Gastroesophageal sphincter (tissue), 4 donors: ENCODE results near the gene ZNF121. TPM values are rescaled to one million over a fixed set of nuclear protein-coding genes. Genes with fewer than 3 reads are reported as not detected.
"Not testable (repeated sequence)": the region's sequence is repeated elsewhere in the genome, so short reads cannot be mapped to it uniquely, and the experiment has no call there.

Experiments
- ATAC-seq: fragments of 150-250 bp; one replicate; pipeline ENCODE4 v1.9.1; 2016; ENCODE audit warnings: mild to moderate bottlenecking, moderate library complexity
- H3K27ac ChIP-seq, 4 donors: fragments of 200-600 bp; sonication (generic) in 3 of 4; 1 replicate in 3 of 4; 2 replicates in 1 of 4; pipeline ENCODE4 v1.5.1; 2016 to 2019
- H3K27me3 ChIP-seq: fragments of 200-600 bp; sonication (generic); one replicate; pipeline ENCODE4 v1.5.1; 2019
- H3K36me3 ChIP-seq, 2 donors: fragments of 200-600 bp; sonication (generic); one replicate each; pipeline ENCODE4 v1.5.1; 2019; ENCODE audit warnings: control low read depth in 1 of 2
- H3K4me1 ChIP-seq, 3 donors: fragments of 200-600 bp; sonication (generic); 1 replicate in 2 of 3; 2 replicates in 1 of 3; pipeline ENCODE4 v1.5.1; 2016 to 2019; ENCODE audit warnings: control low read depth in 2 of 3
- H3K4me3 ChIP-seq, 2 donors: fragments of 200-600 bp; sonication (generic); one replicate each; pipeline ENCODE4 v1.5.1; 2019; ENCODE audit warnings: mild to moderate bottlenecking in 1 of 2, moderate library complexity in 1 of 2
- H3K9me3 ChIP-seq, 3 donors: fragments of 200-600 bp; sonication (generic); one replicate each; pipeline ENCODE4 v1.5.1; 2017 to 2019; ENCODE audit warnings: control low read depth in 2 of 3
- EP300 ChIP-seq: sonication (generic); formaldehyde crosslinking; IDR thresholded peaks from one replicate; pipeline ENCODE4 v1.6.1; 2017; ENCODE audit warnings: antibody characterized with exemption, mild to moderate bottlenecking
- POLR2A ChIP-seq, 2 donors: fragments of 450-650 bp; IDR thresholded peaks; one replicate each; pipeline ENCODE4 v1.6.1; 2017; ENCODE audit warnings: antibody characterized with exemption in 2 of 2, mild to moderate bottlenecking in 2 of 2, moderate library complexity in 1 of 2
- POLR2AphosphoS5 ChIP-seq: sonication (generic); formaldehyde crosslinking; IDR thresholded peaks from one replicate; pipeline ENCODE4 v1.6.1; 2017; ENCODE audit warnings: antibody characterized with exemption
- WGBS, 2 donors: methylation state at CpG; one replicate each; pipeline ENCODE4 v1.1.5; 2018; ENCODE audit warnings: low coverage in 1 of 2; 5-methylcytosine and 5-hydroxymethylcytosine counted together
- total RNA-seq, 4 donors: library from RNA; depleted of rRNA; stranded (reverse); fragments of >200 nt; gene quantifications; one replicate each; pipeline ENCODE4 v1.1.0, GENCODE V29; 2016
- TF ChIP-seq, protein P1 (sequence below), 4 experiments: fragments of 200-600 bp in 2 of 4; fragments of 450-650 bp in 2 of 4; sonication (generic) in 1 of 4; IDR thresholded peaks; one replicate each; pipeline ENCODE4 v1.5.1; 2017 to 2019; ENCODE audit warnings: antibody characterized with exemption in 4 of 4, mild to moderate bottlenecking in 2 of 4, moderate library complexity in 2 of 4

ZNF121 gene
- total RNA-seq, 4 donors from 2014 or later: 22.6 to 32.2 (median 28.1) TPM

DNA sequence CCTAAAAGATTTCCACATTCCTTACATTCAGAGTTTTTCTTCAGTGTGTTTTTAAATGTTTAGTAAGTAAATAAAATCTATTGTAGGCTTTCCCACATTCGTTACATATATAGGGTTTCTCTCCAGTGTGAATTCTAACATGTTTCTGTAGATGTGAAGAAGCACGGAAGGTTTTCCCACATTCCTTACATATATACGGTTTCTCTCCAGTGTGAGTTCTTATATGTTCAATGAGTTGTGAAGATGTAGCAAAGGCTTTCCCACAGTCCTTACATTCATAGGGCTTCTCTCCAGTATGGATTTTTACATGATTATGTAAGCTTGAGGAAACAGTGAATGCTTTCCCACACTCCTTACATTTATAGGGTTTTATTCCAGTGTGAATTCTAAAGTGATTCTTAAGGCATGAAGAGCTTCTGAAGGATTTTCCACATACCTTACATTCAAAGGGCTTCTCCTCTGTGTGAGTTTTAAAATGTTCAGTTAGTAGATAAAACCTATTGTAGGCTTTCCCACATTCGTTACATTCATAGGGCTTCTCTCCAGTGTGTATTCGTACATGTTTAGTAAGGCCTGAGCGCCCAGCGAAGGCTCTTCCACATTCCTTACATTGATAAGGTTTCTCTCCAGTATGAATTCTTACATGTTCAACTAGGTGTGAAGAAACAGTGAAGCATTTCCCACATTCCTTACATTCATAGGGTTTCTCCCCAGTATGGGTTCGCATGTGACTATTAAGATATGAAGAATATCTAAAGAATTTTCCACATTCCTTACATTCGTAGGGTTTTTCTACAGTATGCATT lies 18.2 kb downstream of the ZNF121 start:
- Histone ChIP-seq H3K4me1 (no peaks in the 10 kb centered on the region), H3K27ac (no peak overlapping the region), H3K4me3 (no peak overlapping the region), H3K9me3 (peaks cover 8 to 100% (median 10%) of the 10 kb centered on the region in 3 donors), H3K36me3 (peaks cover 31 to 97% of the 10 kb centered on the region in 2 donors), H3K27me3 (no peaks in the 10 kb centered on the region)
- TF ChIP-seq, protein P1, sequence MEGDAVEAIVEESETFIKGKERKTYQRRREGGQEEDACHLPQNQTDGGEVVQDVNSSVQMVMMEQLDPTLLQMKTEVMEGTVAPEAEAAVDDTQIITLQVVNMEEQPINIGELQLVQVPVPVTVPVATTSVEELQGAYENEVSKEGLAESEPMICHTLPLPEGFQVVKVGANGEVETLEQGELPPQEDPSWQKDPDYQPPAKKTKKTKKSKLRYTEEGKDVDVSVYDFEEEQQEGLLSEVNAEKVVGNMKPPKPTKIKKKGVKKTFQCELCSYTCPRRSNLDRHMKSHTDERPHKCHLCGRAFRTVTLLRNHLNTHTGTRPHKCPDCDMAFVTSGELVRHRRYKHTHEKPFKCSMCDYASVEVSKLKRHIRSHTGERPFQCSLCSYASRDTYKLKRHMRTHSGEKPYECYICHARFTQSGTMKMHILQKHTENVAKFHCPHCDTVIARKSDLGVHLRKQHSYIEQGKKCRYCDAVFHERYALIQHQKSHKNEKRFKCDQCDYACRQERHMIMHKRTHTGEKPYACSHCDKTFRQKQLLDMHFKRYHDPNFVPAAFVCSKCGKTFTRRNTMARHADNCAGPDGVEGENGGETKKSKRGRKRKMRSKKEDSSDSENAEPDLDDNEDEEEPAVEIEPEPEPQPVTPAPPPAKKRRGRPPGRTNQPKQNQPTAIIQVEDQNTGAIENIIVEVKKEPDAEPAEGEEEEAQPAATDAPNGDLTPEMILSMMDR (IDR thresholded peaks at IDR 0.05): no peak
- no peak for TF ChIP-seq POLR2A (IDR thresholded peaks at IDR 0.05)
- no peak for ATAC-seq
- 93 to 99% methylated on average over 8 to 9 of the region's 9 CpGs for WGBS, 2 donors

DNA sequence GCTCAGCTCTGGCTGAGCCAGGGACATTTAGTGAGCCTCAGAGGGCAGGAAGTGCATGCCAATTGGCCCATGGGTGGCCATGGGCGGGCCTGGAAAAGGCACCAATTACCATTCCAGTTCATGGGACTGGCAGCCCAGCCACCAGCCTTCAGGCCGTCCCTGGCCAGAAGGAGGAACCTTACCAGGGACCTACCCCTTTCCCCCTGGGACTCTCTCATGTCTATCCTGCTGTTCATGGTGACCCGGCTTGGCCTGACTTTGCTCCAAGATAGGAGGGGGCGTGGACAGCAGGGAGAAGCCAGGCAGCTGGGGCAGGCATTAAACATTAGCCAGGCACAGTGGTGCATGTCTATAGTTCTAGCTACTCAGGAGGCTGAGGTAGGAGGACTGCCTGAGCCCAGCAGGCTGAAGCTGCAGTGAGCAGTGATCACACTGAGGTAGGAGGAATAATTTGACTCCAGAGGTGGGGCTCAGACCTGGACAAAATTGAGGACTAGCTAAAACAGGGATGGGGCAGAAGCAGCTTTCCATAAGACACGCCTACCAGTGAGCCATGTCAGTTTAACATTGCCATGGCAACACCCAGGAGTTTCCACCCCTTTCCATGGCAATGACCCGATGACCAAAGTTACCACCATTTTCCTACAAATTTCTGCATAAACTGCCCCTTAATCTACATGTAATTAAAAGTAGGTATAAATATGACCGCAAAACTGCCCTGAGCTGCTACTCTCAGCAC lies 31.6 kb downstream of the ZNF121 start:
- no peaks in the 10 kb centered on the region for H3K4me1 ChIP-seq
- WGBS, 2 donors: no CpG with 5 or more reads among the region's 7 CpGs
- peaks cover 0 to 61% (median 0%) of the 10 kb centered on the region in 3 donors for H3K9me3 ChIP-seq
- H3K36me3 ChIP-seq: peaks cover 0 to 13% of the 10 kb centered on the region in 2 donors
- no peak for ATAC-seq
- H3K27me3 ChIP-seq: no peaks in the 10 kb centered on the region
- H3K27ac ChIP-seq: no peak overlapping the region
- TF ChIP-seq, protein P1 (IDR thresholded peaks at IDR 0.05): no peak
- H3K4me3 ChIP-seq: no peak overlapping the region

DNA sequence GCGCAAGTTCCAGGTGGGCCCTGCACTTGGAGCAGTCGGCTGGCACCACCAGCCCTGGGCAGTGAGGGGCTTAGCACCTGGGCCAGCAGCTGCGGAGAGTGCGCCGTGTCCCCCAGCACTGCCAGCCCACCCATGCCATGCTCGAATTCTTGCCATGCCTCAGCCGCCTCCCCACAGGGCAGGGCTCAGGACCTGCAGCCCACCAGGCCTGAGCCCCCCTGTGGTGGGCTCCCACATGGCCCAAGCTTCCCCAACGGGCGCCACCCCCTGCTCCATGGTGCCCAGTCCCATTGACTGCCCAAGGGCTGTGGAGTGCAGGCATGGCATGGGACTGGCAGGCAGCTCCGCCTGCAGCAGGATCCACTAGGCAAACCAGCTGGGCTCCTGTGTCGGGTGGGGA lies 36.4 kb downstream of the ZNF121 start:
- WGBS, 2 donors: no CpG with 5 or more reads among the region's 11 CpGs
- Histone ChIP-seq H3K4me3 (no peak overlapping the region), H3K9me3 (peaks cover 0 to 31% (median 0%) of the 10 kb centered on the region in 3 donors), H3K36me3 (peaks cover 0 to 6% of the 10 kb centered on the region in 2 donors), H3K27ac (no peak overlapping the region), H3K27me3 (no peaks in the 10 kb centered on the region), H3K4me1 (no peaks in the 10 kb centered on the region)
- TF ChIP-seq POLR2AphosphoS5 (no peak), POLR2A (IDR thresholded peaks at IDR 0.05) (no peak), EP300 (no peak)
- TF ChIP-seq, protein P1 (IDR thresholded peaks at IDR 0.05): no peak
- no peak for ATAC-seq

GRCh38 chr19:9541281-9541680 lies 43.0 kb downstream of the ZNF121 start:
- not testable (repeated sequence) for H3K36me3 ChIP-seq, H3K27me3 ChIP-seq, H3K4me3 ChIP-seq, H3K9me3 ChIP-seq, ATAC-seq, H3K27ac ChIP-seq
- no CpG with 5 or more reads among the region's 12 CpGs for WGBS, 2 donors
- peaks cover 0 to 22% (median 0%) of the 10 kb centered on the region in 3 donors for H3K4me1 ChIP-seq

DNA sequence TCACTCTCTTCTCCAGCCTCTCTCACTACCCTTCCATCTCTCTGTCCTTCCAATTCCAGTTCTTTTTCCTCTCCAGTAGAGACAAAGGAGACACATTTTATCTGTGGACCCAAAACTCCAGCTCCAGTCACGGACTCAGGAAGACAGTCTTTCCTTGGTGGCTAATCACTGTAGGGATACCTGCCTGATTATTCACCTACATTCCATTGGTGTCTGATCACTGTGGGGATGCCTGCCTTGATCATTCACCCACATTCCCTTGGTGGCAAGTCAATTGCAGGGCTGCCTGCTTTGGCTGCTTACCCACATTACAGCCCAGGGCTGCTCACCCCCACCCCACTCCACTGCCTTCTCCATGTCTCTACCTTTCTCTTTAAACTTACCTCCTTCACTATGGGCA lies 44.4 kb downstream of the ZNF121 start:
- H3K27me3 ChIP-seq, ATAC-seq, H3K4me3 ChIP-seq, H3K27ac ChIP-seq: not testable (repeated sequence)
- Histone ChIP-seq H3K4me1 (peaks cover 0 to 22% (median 0%) of the 10 kb centered on the region in 3 donors), H3K36me3 (peaks cover 3 to 20% of the 10 kb centered on the region in 2 donors), H3K9me3 (peaks cover 0 to 21% (median 0%) of the 10 kb centered on the region in 3 donors)
- 80 to 100% methylated on average over 1 of the region's 1 CpG for WGBS, 2 donors

DNA sequence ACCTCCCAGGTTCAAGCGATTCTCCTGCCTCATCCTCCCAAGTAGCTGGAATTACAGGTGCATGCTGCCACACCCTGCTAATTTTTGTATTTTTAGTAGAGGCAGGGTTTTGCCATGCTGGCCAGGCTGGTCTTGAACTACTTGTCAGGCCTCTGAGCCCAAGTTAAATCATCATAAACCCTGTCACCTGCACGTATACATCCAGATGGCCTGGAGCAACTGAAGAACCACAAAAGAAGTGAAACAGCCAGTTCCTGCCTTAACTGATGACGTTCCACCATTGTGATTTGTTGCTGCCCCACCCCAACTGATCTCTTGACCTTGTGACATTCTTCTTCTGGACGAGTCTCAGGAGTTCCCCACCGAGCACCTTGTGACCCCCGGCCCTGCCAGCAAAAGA lies 45.1 kb downstream of the ZNF121 start:
- H3K36me3 ChIP-seq: peaks cover 8 to 27% of the 10 kb centered on the region in 2 donors
- WGBS, 2 donors: 85 to 86% methylated on average over 5 to 6 of the region's 6 CpGs
- H3K9me3 ChIP-seq: peaks cover 0 to 28% (median 0%) of the 10 kb centered on the region in 3 donors
- ATAC-seq, H3K27me3 ChIP-seq: not testable (repeated sequence)
- H3K27ac ChIP-seq: peak overlapping the region; percentile 76 to 95 (median 93)
- peaks cover 0 to 22% (median 0%) of the 10 kb centered on the region in 3 donors for H3K4me1 ChIP-seq
- peak overlapping the region; percentile 81 to 94 for H3K4me3 ChIP-seq
